Activated naive CD8-positive, alpha-beta T cell treated with anti-CD3 and anti-CD28 coated beads, Interleukin-2, amount 50 U/mL, for 16 hours (primary cell): ENCODE measurements around the gene GJB4.
"Not testable (repeated sequence)": the region's sequence is repeated elsewhere in the genome, so short reads cannot be mapped to it uniquely, and the experiment has no call there.

ENCODE experiments used
- DNase-seq: peaks from one replicate; pipeline ENCODE4 v3.0.0-alpha.2; 2020; ENCODE audit warnings: low read depth, low spot score

GJB4 gene

DNA sequence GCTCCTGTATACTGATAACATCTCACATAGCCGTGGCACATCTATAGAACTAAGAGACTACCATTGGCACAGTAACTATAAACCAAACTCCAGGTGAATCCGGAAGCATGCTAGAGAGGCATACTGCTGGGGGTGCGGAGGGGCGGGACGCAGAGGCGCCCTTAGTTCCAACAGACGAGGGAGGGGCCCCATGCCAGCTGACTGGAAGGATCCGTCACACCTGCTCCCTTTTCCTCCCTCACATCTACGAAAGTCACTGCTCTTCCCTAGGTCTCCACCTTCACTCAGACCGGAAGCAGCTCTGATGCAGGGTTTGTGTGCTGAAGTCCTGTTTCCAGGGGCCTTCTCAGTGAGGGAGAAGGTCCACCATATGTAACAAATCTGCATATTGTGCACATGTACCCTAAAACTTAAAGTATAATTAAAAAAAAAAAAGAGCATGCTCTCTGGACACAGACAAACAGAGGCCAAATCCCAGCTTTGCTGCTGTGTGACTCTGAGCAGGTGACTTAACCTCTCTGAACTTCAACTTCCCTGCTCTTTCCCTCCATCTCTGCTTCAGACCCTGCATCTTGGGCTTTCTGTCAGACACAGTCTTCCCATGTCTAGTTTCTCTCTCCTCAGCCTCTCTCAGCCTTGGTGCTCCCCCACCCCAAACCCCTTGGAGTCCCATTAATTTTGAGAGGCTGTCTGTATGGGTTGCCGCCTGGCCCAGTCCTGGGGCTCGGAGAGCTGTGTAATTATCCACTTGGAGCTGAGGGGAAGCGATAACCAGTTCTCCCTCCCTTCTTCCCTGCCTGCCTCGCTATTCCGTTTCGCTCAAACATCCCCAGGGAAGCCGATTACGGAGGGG lies 12.5 kb upstream of the GJB4 start:
- no peak for DNase-seq

- DNase-seq = no peak
Observed at GRCh38 chr1:34747638-34747941, 11.9 kb upstream of the GJB4 start.

GRCh38 chr1:34749992-34750391 lies 9.5 kb upstream of the GJB4 start:
- DNase-seq = no peak

DNA sequence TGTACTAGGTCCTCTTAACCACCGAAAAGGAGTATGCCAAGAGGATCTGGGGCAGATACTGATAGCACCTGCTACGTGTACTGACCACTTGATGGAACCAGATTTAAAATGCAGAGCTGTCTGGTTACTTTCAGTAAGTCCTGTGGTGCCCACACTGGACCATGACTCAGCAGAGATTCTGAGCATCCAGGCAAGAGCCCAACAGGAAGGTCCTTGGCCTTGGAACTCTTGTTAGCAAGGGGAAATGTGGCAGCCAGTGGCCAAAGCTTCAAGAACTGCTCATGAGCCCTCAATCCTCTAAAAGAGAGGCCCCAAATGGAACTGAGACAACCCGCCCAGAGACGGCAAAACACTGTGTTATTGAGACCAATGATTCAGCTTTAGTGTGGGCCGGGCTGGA lies 8.9 kb upstream of the GJB4 start:
- no peak for DNase-seq

GRCh38 chr1:34753163-34753562 lies 6.4 kb upstream of the GJB4 start:
- DNase-seq = no peak

GRCh38 chr1:34754964-34755637 lies 4.4 kb upstream of the GJB4 start, which contains the start of gene GJB5:
Gene GJB5 (plus strand): TSS chr1:34755047. CDS start chr1:34757331, 2,284 bp downstream.
- no peak for DNase-seq

GRCh38 chr1:34755961-34756360 lies 3.6 kb upstream of the GJB4 start:
- DNase-seq = no peak

DNA sequence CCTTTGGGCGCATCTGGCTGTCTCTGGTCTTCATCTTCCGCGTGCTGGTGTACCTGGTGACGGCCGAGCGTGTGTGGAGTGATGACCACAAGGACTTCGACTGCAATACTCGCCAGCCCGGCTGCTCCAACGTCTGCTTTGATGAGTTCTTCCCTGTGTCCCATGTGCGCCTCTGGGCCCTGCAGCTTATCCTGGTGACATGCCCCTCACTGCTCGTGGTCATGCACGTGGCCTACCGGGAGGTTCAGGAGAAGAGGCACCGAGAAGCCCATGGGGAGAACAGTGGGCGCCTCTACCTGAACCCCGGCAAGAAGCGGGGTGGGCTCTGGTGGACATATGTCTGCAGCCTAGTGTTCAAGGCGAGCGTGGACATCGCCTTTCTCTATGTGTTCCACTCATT lies 2.2 kb upstream of the GJB4 start:
- DNase-seq = no peak

- DNase-seq = no peak
Observed at GRCh38 chr1:34758751-34759150, 789 bp upstream of the GJB4 start.

- DNase-seq = no peak
Observed at GRCh38 chr1:34761176-34761761, 1.7 kb downstream of the GJB4 start.

DNA sequence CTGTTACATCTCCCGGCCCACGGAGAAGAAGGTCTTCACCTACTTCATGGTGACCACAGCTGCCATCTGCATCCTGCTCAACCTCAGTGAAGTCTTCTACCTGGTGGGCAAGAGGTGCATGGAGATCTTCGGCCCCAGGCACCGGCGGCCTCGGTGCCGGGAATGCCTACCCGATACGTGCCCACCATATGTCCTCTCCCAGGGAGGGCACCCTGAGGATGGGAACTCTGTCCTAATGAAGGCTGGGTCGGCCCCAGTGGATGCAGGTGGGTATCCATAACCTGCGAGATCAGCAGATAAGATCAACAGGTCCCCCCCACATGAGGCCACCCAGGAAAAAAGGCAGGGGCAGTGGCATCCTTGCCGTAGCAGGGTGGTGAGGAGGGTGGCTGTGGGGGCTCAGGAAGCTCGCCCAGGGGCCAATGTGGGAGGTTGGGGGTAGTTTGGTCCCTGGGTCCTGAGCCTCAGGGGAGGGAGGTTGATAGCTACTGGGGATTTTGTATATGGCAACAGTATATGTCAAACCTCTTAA lies 2.3 kb downstream of the GJB4 start:
- no peak for DNase-seq

DNA sequence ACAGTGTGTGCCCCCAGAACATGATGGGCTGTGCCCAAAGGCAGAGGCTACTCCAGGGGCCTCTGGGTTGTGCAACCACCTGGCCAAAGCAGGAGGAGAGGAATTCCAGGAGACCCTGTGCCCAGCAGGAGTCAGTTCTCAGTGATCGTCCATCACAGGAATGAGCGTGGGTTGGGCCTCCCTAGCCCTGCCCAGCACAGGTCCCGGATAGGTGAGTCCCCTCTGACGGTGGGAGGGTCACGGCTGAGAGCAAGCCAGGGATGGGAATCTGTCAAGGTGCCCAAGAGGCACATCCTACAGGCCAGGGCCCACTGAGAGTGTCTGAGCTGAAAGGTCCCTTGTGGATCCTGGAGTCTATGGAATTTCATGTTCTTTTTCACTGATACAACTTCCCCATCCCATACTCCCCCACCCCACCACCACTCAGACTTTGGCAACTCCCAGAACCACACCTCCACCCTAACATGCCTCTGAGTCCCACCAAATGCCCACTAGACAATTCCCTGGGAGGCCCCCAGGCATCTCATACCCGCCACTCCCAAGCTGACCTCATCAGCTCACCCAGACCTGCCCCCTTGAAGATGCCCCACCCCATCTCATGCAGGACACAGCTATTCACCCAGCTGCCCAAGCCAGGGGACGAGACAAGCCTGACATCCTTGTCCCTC lies 3.1 kb downstream of the GJB4 start:
- no peak for DNase-seq

- no peak for DNase-seq
Observed at GRCh38 chr1:34763142-34763781, 3.7 kb downstream of the GJB4 start.

DNA sequence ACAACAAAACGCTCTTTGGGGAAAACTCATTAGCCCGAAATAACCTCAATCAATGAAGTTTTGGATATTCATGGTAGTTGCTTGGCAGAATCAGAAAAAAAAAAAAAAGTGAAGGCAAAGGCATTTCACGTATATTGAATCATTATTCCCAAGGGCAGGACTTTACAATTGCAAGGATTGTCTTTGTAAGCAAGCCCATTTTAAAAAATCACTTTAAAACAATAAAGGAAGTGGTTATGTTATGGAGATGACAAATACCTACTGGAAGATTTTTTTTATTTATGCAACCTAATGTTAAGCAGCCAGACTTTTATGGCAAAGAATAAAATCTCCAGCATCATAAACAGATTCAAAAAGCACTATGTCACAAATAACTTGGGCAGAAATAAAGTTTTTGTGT lies 9.3 kb downstream of the GJB4 start:
- DNase-seq = no peak

GRCh38 chr1:34770891-34771504 lies 11.5 kb downstream of the GJB4 start:
- DNase-seq = no peak

DNA sequence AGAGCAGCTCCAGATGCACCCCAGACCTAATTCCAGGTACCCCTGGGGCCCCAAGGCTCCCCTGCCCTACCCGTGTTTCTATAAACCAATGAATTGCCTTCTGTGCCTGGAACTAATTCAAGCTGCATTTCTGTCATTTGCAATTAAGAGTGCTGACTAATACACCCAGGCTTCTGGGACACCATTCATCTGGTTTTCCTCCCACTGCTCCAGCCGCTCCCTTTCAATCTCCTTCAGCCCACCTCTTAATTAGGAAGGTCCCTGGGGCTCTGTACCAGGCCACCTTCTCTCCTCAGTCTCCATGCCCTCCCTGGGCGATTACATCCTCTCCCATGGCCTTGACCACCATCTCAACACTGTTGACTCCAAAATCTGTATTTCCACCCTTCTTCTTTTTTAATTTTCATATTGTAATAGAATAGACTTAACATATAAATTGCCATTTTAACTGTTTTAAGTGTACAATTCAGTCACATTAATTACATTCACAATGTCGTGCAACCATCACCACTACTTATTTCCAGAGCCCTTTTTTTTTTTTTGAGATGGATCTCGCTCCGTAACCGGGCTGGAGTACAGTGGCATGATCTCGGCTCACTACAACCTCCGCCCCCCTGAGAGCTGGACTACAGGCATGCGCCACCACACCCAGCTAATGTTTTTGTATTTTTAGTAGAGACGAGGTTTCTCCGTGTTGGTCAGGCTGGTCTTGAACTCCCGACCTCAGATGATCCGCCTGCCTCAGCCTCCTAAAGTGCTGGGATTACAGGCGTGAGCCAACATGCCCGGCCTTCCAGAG lies 12.2 kb downstream of the GJB4 start:
- no peak for DNase-seq

DNA sequence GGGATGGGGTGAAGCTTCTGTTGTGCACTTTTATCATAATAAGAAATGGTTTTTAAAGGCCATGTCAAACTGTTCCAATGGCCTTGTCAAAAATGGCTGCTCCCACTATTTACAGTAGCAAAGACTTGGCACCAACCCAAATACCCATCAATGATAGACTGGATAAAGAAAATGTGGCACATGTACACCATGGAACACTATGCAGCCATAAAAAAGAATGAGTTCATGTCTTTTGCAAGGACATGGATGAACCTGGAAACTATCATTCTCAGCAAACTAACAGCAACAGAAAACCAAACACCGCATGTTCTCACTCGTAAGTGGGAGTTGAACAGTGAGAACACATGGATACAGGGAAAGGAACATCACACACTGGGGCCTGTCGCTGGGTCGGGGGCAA lies 13.6 kb downstream of the GJB4 start:
- DNase-seq = not testable (repeated sequence)

DNA sequence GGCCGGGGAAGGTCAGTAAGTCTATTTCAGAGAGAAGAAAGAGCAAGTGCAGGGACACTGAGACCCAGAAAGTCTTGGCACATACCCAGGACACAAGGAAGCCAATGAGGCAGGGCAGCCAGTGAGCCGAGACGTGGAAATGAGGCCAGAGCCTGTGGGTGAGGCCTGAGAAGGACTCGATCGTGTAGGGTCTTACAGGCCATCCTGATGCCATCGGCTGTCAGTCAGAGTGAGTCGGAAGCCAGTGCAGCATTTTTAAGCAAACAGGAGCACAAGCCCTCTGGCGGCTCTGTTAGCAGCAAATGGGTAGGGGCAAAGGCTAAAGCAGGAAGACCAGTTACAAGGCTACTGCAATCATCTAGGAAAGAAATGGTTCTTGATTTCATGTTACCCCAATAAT lies 15.4 kb downstream of the GJB4 start:
- no peak for DNase-seq

DNA sequence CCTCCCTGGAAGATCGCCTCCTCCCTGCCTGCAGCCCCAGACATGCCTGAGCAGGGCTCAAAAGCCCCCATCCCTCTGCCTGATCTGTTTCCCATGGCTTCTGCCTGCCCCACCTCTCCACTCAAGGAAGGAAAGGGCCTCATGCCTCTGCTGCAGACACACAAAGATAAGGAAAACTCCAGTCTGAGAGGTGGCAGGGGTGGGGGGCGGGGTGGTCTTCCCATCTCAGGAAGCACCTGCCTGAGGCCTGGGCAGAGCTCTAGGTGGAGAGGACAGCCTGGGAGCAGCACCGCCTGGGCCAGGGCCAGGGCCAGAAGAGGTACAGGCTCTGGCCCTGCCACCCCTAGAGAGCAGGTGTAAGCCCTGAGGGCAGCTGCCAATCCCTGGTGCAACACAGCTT lies 17.4 kb downstream of the GJB4 start:
- no peak for DNase-seq
